ENCODE measurements around the gene PICK1. TPM values are rescaled to one million over a fixed set of nuclear protein-coding genes. Genes with fewer than 3 reads are reported as not detected.

The PICK1 gene
- total and polyA plus RNA-seq, 2 of the 4 experiments (the other 2 are of a cell fraction) = 16.5 to 21.0 TPM

DNA sequence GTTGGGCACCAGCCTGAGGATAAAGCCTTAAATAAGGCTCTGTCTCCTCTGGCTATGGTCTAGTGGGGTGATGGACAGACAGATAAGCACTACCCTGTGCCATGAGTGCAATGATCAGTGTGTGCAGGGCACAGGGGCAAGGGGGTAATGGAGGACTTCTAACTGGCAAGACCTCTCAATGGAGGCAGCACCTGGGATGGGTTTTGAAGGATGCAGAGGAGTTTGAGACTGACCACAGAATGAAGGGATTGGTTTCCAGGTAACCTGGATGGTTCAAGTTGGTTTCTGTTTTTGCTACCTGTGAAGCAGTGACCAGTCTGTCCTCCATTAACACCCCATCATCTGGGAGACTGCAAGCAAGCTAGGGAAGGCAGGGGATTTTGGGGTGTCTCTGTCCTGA lies 27.8 kb upstream of the PICK1 start:
- CTCF ChIA-PET = no interaction called here
- POLR2A ChIA-PET (ENCODE audit: unreplicated experiment) = no interaction called here
- TF ChIP-seq NFE2L2 (IDR thresholded peaks at IDR 0.05; ENCODE audit: low read depth, low read length) (no peak), SMC3 (IDR thresholded peaks at IDR 0.05; ENCODE audit: low read depth, low read length) (no peak), MAFK (IDR thresholded peaks at IDR 0.05; ENCODE audit: low read depth, low read length) (no peak), CEBPB (IDR thresholded peaks at IDR 0.05; ENCODE audit: low read depth, low read length) (no peak), MAZ (IDR thresholded peaks at IDR 0.05; ENCODE audit: borderline replicate concordance, low read depth, low read length) (no peak), RFX5 (IDR thresholded peaks at IDR 0.05; ENCODE audit: low read depth, low read length) (no peak), BHLHE40 (IDR thresholded peaks at IDR 0.05; ENCODE audit: low read depth, low read length) (no peak), POLR2A (IDR thresholded peaks at IDR 0.05; ENCODE audit: low read depth, low read length) (no peak), RCOR1 (IDR thresholded peaks at IDR 0.05; ENCODE audit: insufficient replicate concordance, low read length) (no peak), FOS (IDR thresholded peaks at IDR 0.05; ENCODE audit: low read depth, low read length) (no peak), CHD1 (IDR thresholded peaks at IDR 0.05; ENCODE audit: low read depth, low read length) (no peak), MXI1 (IDR thresholded peaks at IDR 0.05; ENCODE audit: borderline replicate concordance, low read depth, low read length) (no peak)
- TF ChIP-seq, protein P1, sequence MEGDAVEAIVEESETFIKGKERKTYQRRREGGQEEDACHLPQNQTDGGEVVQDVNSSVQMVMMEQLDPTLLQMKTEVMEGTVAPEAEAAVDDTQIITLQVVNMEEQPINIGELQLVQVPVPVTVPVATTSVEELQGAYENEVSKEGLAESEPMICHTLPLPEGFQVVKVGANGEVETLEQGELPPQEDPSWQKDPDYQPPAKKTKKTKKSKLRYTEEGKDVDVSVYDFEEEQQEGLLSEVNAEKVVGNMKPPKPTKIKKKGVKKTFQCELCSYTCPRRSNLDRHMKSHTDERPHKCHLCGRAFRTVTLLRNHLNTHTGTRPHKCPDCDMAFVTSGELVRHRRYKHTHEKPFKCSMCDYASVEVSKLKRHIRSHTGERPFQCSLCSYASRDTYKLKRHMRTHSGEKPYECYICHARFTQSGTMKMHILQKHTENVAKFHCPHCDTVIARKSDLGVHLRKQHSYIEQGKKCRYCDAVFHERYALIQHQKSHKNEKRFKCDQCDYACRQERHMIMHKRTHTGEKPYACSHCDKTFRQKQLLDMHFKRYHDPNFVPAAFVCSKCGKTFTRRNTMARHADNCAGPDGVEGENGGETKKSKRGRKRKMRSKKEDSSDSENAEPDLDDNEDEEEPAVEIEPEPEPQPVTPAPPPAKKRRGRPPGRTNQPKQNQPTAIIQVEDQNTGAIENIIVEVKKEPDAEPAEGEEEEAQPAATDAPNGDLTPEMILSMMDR (conservative IDR thresholded peaks at IDR 0.05; ENCODE audit: low read depth, low read length) = no peak
- TF ChIP-seq, protein P2, sequence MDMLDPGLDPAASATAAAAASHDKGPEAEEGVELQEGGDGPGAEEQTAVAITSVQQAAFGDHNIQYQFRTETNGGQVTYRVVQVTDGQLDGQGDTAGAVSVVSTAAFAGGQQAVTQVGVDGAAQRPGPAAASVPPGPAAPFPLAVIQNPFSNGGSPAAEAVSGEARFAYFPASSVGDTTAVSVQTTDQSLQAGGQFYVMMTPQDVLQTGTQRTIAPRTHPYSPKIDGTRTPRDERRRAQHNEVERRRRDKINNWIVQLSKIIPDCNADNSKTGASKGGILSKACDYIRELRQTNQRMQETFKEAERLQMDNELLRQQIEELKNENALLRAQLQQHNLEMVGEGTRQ (IDR thresholded peaks at IDR 0.05; ENCODE audit: low read depth, low read length) = no peak
- TF ChIP-seq, protein P3, sequence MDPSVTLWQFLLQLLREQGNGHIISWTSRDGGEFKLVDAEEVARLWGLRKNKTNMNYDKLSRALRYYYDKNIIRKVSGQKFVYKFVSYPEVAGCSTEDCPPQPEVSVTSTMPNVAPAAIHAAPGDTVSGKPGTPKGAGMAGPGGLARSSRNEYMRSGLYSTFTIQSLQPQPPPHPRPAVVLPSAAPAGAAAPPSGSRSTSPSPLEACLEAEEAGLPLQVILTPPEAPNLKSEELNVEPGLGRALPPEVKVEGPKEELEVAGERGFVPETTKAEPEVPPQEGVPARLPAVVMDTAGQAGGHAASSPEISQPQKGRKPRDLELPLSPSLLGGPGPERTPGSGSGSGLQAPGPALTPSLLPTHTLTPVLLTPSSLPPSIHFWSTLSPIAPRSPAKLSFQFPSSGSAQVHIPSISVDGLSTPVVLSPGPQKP (IDR thresholded peaks at IDR 0.05; ENCODE audit: borderline replicate concordance, low read depth, low read length) = no peak

More for the DNA sequence above, 27.8 kb upstream of the PICK1 start:
- intact Hi-C loops (cut with micrococcal nuclease) = no loop called here
- Histone ChIP-seq H3K4me2 (ENCODE audit: low read depth, low read length) (no peak overlapping the region), H3K79me1 (ENCODE audit: low read depth in 1 of 2, low read length in 2 of 2) (no peaks in the 10 kb centered on the region; a peak in 1 of 4 replicates), H2AFZ (replicated peaks; ENCODE audit: low read length, poor library complexity) (peak overlapping the region; percentile 49), H4K8ac (ENCODE audit: low read depth in 2 of 2, low read length in 2 of 2) (no peak overlapping the region), H3K9me3 (ENCODE audit: control insufficient read depth, insufficient read depth, low read length) (no peaks in the 10 kb centered on the region), H3K36me3 (ENCODE audit: control insufficient read depth, insufficient read depth, low read length) (no peaks in the 10 kb centered on the region), H2BK20ac (ENCODE audit: low read depth, low read length) (no peak overlapping the region), H4K20me1 (ENCODE audit: insufficient read depth, low read length) (no peaks in the 10 kb centered on the region), H2BK120ac (ENCODE audit: low read depth, low read length) (no peak overlapping the region), H3K9me1 (ENCODE audit: insufficient read depth, low read length) (peaks cover 10% of the 10 kb centered on the region), H3K27ac (ENCODE audit: insufficient read depth, low read length) (no peak overlapping the region), H2AK9ac (replicated peaks; ENCODE audit: low read depth, low read length, poor library complexity) (peak overlapping the region; percentile 55), H2BK5ac (ENCODE audit: low read depth, low read length, poor library complexity, severe bottlenecking) (no peak overlapping the region), H4K91ac (ENCODE audit: insufficient read depth, low read depth, low read length) (no peak overlapping the region), H3K23ac (ENCODE audit: low read depth, low read length) (no peak overlapping the region; the same call in 1 of the 2 replicates), H3K9ac (ENCODE audit: low read depth, low read length) (no peak overlapping the region), H3K14ac (replicated peaks; ENCODE audit: low read depth, low read length) (no peak overlapping the region), H3K4me3 (ENCODE audit: insufficient read depth, low read depth, low read length) (no peak overlapping the region), H3K4ac (ENCODE audit: low read depth, low read length) (no peak overlapping the region), H4K5ac (ENCODE audit: low read depth, low read length) (no peak overlapping the region), H3K18ac (ENCODE audit: low read depth, low read length) (no peak overlapping the region), H3K4me1 (ENCODE audit: control insufficient read depth, insufficient read depth, low read length) (peaks cover 18% of the 10 kb centered on the region), H3K56ac (ENCODE audit: extremely low read depth, insufficient read depth, low read length) (no peak overlapping the region), H2BK15ac (ENCODE audit: low read depth, low read length) (no peak overlapping the region), H2AK5ac (ENCODE audit: low read depth, low read length) (no peak overlapping the region), H3K27me3 (ENCODE audit: control insufficient read depth, insufficient read depth, low read length) (peaks cover 23% of the 10 kb centered on the region)
- BruUV-seq (replicated peaks) = no TSS peak
- DNase-seq (no peak), ATAC-seq (ENCODE audit: low read depth) (no peak)
- in situ Hi-C loops (cut with MboI; ENCODE audit: low sequenced_read_pairs) = no loop called here
- dilution Hi-C loops (cut with HindIII; ENCODE audit: low sequenced_read_pairs, unreplicated experiment) = no loop called here

All from IMR-90 (cell line).